HT1080 (cell line): ENCODE results near the gene DCUN1D1. TPM values are rescaled to one million over a fixed set of nuclear protein-coding genes. Genes with fewer than 3 reads are reported as not detected.
"Not testable (repeated sequence)": the region's sequence is repeated elsewhere in the genome, so short reads cannot be mapped to it uniquely, and the experiment has no call there.

Experiments used
- DNase-seq: peaks from one replicate; pipeline ENCODE4 v3.0.0-alpha.2; 2015; ENCODE audit warnings: low read depth
- polyA plus RNA-seq, 2 experiments: library from polyadenylated mRNA; depleted of rRNA; stranded (reverse); fragments of >200 nt; gene quantifications; 2 replicates each; pipeline ENCODE4 v1.2.3, GENCODE V29; 2015
- total RNA-seq: library from RNA; depleted of rRNA; stranded (reverse); fragments of >200 nt; shearing (Covaris generic); gene quantifications from 2 replicates; pipeline ENCODE4 v1.2.3, GENCODE V29; 2014; rRNA removed

DCUN1D1 gene
- 34.9 and 51.8 TPM in 2 replicates for total RNA-seq
- polyA plus RNA-seq (2015; cell fraction: cytosol; rRNA removed): 34.5 and 45.6 TPM in 2 replicates
- polyA plus RNA-seq (2015; cell fraction: nucleus; rRNA removed): 31.2 and 38.6 TPM in 2 replicates

DNA sequence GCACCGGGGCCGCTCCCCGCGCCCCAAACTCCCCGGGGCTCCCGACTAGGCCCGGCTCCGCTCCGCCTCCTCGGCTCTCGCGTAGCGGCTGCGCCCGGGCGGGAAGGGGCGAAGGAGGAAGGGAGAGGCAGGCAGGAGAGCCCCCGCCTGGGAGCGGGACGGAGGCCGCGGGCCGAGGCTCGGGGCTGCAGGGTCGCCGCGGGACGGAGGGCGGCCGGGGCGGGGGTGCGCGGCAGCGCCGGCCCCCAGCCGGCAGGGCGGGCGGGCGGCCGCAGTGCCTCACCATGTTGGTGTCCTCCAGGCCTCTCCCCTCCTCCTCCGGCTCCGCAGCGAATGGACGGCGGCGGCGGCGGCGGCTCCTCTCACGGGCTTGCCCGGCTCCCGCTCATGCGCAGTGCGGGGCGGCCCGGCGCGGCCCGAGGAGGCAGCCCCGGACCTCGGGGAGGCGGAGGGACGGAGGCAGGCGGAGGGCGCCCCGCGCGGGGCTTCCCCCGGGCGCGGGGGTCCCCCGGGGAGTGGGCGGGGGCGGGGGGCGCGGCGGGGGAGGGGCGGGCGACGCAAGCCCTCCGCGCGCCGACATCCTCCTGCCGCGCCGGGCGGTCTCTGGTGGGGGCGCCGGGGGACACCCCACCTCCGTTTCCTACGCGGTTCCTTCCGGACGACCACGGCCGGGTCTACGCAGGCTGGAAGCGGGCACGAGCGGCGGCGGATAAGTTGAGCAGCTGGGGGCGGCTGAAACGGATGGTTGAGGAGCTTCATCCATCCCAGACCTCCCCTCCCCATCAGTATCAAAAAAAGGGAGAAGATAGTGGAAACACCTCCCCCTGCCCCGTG is at the start of gene DCUN1D1:
Gene DCUN1D1, minus strand, starts transcription at position 335 of the 834 bp plus-strand sequence. Its CDS starts 49 bp downstream, at position 286.
- peak; percentile 79 for DNase-seq

DNA sequence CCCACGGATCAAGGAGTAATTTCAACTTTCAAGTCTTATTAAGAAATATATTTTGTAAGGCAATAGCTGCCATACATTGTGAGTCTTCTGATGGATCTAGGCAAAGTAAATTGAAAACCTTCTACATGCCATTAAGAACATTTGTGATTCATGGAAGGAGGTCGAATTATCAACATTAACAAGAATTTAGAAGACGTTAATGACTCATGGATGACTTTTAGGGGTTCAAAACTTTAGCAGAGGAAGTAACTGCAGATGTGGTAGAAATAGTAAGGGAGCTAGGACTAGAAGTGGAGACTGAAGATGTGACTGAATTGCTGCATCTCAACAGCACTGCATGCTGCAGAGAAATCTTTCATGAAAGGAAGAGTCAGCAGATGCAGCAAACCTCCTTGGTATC is 48.1 kb upstream of the DCUN1D1 start:
- peak; percentile 44 for DNase-seq

DNA sequence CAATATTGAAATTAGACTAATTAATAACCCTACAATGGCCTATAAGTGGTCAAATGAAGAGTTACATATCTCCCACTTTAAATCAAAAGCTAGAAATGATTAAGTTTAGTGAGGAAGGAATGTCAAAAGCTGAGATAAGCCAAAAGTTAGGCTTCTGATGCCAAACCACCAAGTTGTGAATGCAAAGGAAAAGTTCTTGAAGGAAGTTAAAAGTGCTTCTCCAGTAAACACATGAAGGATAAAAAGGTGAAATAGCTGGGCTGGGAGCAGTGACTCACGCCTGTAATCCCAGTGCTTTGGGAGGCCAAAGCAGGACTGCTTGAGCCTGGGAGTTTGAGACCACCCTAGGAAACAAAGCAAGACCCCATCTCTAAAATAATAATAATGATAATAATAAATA is 46.9 kb upstream of the DCUN1D1 start:
- no peak for DNase-seq

DNA sequence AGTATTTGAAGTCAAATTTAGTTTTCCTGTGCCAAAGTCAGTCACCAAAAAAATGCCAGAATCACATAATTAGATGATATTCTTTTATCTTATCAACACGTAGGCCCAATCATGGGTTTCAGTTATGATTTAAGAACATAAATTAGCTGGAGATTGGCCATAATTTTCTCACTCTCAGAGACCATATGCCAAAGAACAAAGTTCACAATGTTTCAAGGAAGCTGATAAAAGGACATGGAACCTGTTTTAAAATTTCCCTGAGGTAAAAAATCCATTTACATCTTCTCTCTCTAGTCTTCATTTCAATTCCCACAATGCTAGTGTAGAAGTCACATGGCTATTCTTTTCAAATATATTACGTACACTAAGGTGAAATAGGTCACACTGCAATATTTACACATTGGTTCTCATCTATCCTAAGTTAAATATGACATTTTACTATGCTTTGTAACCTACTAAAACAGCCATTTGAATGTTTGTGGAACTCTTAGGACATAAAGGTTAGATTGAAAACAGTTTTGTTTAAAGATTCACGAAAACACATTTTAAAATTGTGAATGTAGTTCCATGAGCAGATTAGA is 42.7 kb upstream of the DCUN1D1 start:
- DNase-seq: no peak

DNA sequence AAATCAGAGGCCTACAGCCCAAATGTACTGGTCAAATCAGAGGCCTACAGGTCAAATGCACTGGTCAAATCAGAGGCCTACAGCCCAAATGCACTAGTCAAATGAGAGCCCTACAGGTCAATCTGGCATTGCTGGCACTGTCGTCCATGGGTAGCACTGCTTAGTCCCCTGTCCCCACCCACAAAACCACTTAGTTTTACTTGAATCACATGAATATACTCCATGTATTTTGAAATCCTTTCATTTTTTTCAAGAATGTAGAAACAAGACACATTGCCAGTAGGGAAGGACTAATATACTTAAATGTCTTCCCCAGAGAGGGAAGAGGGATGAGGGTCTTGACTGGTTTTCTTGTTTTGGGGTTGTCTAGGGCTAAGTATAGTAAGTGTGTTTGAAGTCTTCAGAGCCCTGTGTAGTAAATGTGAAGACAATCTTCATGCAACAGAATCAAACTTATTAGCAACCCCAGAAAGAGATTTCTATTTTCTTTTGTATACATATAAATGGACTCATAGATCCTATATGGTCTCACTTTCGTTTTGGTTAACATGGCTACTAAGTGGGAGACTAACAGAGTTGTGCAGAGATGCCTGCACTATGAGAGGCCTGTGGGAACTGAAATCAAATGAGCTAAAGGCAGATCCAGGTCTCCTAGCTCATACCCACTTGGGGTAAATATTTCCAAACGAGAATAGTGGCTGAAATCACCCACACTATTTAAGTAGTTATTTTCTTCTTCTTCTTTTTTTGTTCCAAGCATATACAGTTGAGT is 38.3 kb upstream of the DCUN1D1 start:
- DNase-seq: no peak

DNA sequence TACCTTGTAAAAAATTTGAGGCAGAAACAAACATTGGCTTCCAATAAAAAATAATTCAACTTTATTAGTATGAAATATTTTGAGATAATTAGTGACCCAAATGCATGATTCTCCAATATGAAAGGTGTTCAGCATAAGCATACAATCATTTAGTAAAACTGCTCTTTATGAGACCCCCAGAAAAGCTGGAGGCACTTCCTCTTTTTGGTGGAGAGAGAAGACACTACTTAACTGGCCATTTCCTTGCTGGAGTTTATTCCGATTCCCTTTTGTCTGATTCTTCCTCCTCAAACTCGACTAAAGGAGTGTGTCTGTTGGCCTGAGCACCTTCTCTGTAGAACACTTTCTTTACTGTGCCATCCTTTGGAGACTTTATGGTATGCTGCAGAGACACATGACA is 34.8 kb upstream of the DCUN1D1 start:
- DNase-seq: no peak

DNA sequence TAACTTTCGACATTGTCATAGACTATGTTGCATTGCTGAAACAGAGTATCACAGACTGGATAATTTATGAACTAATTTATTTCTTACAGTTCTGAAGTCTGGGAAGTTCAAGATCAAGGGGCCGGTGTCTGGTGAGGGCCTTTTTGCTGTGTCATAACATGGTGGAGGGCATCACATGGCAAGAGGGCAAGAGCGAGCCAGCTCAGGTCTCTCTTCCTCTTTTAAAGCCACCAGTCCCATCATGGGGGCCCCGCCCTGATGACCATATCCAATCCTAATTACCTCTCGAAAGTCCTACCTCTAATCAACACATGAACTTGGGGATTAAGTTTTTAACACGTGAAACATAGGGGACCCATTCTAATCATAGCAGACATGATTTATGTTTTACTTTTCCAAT is 33.5 kb upstream of the DCUN1D1 start:
- DNase-seq: no peak

DNA sequence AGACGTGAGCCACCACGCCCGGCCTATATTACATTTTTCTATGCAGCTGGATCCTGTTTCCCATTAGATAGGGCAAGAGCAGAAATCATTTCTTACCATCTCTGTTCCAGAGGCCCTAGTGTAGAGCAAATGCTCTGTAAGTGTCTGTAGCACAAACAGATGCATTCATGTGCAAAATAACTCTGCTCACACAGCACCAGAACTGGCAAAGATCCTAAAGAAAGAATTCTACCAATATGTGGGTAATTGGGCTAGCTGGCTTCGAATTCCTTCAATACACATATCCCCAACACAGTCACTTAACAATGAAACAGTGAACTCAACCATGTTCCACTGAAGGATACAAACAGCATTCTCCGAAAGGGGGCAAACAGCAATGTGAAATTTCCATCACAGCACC is 32.7 kb upstream of the DCUN1D1 start:
- DNase-seq: no peak

DNA sequence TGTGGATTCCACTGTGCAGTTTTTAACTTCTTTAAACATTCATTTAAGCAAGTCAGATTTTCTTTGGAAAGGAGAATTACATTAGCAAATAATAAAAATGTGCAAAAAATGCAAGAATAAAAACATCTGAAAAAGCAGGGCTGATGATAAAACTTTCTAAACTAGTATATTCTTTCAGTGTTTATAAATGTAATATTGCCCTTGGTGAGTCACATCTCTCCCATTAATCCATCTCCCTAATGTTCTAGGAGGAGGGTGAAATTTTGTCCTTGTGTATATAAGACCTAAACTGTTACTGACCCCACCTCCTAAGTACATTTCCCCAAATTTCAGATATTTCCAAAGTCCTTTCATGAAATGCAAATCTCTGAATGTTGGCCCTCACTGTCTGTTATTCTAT is 28.5 kb upstream of the DCUN1D1 start:
- no peak for DNase-seq

DNA sequence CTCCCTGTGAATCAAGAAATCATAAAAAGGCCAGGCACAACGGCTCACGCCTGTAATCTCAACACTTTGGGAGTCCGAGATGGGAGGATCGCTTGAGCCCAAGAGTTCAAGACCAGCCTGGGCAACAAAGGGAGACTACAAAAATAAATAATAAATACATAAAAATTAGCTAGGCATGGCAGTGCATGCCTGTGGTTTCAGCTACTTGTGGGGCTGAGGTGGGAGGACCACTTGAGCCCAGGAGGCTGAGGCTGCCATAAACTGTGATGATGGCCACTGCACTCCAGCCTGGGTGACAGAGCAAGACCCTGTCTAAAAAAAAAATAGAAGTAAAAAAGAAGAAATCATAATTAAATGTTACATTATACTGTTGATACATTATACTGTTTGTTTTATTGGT is 28.0 kb upstream of the DCUN1D1 start:
- no peak for DNase-seq

DNA sequence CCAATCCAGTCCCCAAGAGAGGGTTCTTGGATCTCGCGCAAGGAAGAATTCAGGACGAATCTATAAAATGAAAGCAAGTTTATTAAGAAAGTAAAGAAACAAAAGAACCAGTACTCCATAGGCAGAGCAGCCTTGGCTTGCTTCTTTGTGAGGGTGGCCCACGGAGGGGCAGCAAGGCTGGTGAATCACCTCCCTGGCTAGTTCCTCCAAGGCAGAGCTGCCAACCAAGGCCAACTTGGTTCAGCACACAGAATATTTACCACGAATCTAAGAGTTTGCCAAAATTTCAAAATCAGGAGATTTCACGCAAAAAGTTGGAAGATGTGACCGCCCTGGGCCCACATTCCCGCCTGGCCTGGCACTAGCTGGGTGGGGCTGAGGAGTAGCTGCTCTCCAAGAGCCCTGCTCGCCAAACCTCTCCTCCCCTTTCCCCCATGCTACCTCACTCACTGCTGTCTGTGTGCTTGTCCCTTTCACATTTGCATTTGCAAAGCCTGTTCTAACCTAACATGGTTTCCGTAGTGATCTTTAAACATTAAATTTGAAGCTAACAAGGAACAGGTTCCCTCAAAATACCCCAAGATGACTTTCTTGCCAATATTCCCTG is 26.2 kb upstream of the DCUN1D1 start:
- no peak for DNase-seq

DNA sequence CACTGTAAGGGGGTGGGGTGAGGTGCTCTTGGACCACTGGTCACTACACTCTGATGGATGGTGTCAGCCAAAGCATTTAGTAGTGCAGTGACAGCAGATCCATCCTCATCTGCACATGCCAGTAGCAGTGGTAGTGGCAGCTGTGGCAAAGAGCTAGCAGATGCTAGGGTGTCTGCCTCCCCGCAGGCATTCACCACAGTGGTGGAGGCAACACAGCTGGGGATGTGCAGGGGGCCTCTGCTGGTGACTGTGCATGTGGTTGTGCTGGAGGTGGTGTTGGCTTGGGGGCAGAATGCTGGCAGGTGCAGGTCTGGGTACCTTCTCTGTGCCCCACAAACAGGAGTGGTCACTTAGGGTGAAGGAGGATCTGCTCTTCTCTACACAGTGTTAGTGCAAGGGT is 19.4 kb upstream of the DCUN1D1 start:
- no peak for DNase-seq

DNA sequence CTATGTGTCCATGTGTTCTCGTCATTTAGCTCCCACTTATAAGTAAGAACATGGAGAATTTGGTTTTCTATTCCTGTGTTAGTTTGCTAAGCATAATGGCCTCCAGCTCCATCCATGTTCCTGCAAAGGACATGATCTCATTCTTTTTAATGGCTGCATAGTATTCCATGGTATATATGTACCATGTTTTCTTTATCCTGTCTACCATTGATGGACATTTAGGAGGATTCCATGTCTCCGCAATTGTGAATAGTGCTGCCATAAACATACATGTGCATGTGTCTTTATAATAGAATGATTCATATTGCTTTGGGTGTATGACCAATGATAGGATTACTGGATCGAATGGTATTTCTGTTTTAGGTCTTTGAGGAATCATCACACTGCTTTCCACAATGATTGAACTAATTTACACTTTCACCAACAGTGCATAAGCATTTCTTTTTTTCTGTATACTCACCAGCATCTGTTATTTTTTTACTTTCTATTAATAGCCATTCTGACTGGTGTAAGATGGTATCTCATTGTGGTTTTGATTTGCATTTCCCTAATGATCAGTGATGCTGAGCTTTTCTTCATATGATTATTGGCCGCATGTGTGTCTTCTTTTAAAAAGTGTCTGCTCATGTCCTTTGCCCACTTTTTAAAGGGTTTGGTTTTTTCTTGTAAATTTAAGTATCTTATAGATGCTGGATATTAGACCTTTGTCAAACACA is 13.3 kb upstream of the DCUN1D1 start:
- DNase-seq: not testable (repeated sequence)

DNA sequence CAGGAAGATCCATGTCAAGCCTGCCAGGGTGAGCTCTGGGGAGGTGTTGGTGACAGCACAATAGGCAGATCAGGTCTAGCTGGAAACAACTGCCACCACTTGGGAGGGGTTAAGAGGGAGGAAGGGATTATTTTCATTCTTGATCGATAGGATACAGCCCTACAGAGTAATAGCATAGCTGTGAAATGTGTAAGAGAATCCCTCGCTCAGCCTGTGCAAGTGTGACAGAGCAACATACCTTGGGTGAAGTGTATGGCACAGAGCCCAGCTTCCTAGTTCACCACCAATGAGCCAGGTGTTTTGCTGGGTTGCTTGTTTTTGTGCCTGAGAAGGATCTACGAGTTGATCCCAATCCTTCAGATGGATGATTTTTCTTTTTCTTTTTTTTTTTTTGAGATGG is 9.2 kb upstream of the DCUN1D1 start:
- no peak for DNase-seq

DNA sequence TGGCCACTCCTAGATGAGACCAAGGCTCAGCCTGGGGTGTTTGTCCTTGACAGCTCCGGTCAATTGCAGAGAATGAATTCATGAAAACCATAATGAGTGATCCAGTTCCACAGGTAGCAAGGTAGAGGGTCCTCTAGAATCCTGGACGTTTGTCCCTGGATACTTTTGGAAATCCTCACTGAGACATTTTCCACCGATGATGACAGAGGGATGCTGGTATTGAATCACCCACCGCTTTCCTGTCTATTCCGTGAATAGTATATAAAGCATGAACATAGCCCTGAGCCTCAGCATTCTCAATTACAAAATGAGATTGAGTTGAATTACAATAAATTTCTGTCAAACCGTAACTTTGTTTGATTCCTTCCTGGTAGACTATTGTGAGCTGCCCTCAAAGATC is 5.7 kb upstream of the DCUN1D1 start:
- DNase-seq: no peak

DNA sequence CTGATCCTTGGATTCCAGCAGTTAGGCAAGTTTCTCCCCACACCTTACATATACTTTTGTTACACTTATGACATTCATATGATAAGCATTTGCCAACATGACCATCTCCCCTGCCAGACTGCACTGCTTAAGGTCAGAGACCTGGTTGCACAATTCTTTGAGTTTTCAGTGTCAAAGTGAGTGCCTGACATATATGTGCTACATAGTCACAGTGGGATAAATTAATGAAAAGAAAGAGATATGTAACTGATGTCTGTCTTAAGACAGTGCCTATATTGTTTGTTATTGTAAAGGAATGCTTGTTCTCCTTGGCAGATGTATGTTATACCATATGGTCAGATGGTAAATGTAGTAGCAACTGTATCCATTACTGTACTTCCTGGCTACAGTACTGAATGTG is 3.5 kb upstream of the DCUN1D1 start:
- DNase-seq: no peak

DNA sequence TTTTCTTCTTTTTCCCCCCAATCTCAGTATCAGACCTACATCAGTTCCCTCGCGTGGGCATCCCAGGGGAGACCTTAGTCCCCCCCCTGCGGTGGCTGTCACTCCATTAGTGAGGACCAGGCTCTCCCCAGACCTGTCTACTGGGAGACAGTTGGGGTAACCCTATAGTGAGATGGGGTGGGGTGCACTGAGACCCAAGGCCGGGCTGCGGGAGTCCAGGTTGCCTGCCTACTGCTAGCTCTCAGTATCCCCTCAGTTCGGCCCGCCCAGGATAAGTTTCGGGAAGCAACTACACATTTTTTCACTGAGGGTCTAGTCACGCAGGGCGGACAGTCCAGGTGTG is 671 bp upstream of the DCUN1D1 start:
- no peak for DNase-seq

DNA sequence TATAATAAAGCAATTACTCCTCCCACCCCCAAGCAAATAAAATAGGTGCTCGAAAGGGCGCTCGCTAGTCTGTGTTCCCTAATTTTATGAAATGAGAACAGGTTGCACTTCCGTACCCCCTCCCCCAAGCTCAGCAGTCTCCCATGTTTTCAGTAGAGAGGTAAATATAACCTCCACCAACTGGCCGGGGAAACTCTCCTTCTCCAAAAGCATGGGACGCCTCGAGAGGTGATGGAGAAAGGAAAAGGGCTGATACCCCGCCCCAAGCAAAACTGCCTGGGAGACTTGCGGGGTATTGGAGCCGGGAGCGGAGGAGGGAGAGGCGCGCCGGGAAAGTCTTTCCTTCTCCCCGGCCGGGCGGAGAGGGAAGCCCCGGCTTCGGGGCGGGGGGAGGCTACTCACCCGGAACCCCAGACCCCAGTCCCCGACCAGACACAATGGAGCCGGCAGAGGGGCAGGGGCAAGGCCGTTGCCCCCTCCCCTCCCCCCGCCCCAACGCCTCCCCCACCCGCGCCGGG is 605 bp downstream of the DCUN1D1 start:
- peak; percentile 26 for DNase-seq

DNA sequence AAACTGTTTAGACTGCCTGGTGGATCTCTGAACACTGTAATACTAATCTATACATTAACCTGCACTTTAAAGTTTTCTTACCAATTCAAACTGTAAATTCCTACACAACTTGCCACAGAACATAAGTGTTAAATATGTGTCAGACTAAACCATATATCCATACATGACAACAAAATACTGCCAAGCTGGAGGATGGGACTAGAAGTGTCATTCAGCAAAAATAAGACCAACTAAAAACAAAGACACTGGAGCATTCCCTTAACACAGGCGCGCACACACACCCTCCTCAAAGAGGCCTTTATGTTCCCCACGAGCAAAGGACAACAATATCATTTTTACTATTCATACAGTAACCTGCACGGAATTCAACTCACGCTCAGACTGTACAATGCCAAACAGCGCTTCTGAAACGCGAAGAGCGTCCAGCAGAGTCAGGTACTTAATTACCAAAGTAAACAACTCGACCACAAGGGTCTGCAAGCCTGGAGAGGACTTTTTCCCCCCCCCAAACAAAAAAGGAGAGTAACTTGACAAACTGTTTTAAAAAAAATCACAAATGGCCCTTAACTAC is 1.1 kb downstream of the DCUN1D1 start:
- no peak for DNase-seq

DNA sequence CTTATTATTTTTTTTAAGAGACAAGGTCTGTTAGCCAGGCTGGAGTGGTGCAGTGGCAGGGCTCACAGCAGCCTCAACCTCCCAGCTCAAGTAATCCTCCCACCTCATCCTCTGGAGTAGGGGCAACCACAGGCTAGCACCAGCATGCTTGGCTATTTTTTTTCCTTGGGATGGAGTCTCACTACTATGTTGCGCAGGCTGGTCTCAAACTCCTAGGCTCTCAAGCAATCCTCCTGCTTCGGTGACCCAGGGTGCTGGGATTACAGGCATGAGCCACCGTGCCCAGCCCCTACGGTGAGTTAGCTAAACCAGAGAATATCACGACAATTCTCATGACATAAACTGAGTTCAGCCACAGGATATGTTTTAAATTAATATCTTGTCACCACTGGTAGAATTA is 2.0 kb downstream of the DCUN1D1 start:
- DNase-seq: no peak

DNA sequence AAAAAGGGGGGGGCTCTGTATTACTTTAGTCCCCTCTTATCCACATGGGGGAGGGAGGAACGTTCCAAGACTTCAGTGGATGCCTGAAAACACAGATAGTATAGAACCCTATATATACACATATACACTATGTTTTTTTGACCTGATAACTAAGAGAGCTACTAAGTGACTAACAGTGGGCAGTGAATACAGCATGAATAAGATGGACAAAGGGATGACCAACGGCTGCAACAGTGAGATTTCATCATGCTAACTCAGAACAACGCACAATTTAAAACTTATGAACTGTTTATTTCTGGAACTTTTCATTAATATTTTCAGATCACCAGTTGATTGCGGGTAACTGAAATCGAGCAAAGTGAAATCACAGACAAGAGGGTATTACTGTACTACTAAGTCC is 7.3 kb downstream of the DCUN1D1 start:
- no peak for DNase-seq
